Esophagus squamous epithelium (tissue), 4 donors: ENCODE measurements around the gene MTMR8.

Source experiments
- CTCF ChIP-seq, 6 experiments: fragments of 450-650 bp in 4 of 6; fragments of 200-600 bp in 2 of 6; sonication (generic) in 2 of 6; IDR thresholded peaks; one replicate each; pipeline ENCODE4 v1.5.1; 2016 to 2019; ENCODE audit warnings: antibody characterized with exemption in 6 of 6, mild to moderate bottlenecking in 4 of 6, moderate library complexity in 4 of 6
- POLR2A ChIP-seq, 4 donors: fragments of 450-650 bp; IDR thresholded peaks; one replicate each; pipeline ENCODE4 v1.6.1; 2017; ENCODE audit warnings: antibody characterized with exemption in 4 of 4, mild to moderate bottlenecking in 4 of 4, moderate library complexity in 3 of 4

DNA sequence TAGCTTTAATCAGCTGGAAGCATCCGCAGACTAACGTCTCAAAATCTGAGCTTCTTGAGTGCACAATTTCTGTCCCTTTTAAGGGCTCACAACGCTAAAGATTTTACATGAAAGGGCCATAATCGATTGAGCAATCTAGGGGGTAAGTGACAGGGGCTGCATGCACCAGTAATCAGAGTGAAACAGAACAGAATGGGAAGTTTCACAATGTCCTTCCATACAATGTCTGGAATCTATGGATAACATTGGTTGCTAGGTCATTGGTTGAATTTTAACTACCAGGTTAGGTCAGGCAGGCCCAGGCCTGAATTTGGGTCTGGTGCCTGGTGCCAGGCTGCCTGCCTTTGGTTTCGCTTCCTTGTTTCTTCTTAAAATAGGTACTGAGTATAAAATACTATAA, 42.0 kb upstream of the MTMR8 start:
- TF ChIP-seq POLR2A (IDR thresholded peaks at IDR 0.05), result no peak
- TF ChIP-seq CTCF (IDR thresholded peaks at IDR 0.05), result no peak
